ENCODE results near the gene THADA.

DNA sequence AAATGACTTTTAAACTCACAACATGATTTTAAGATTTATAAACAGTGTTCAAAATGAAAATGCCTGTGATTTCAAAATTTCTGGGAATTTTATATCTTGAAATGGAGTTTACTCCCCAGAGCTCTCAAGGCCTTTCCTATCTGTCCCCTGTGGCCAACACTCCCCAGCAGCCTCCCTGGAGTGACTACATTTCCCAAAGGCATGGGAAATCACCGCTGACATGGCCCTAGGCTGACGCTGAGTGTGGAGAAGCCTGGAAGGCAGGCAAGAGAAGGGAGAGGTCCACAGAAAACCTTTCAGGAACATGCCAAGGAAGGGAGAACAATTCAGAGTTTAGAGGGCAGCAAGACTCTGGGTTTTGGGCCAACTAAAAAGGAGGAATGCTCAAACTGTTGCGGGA is 349.2 kb downstream of the THADA start:
- TF ChIP-seq, protein P1, sequence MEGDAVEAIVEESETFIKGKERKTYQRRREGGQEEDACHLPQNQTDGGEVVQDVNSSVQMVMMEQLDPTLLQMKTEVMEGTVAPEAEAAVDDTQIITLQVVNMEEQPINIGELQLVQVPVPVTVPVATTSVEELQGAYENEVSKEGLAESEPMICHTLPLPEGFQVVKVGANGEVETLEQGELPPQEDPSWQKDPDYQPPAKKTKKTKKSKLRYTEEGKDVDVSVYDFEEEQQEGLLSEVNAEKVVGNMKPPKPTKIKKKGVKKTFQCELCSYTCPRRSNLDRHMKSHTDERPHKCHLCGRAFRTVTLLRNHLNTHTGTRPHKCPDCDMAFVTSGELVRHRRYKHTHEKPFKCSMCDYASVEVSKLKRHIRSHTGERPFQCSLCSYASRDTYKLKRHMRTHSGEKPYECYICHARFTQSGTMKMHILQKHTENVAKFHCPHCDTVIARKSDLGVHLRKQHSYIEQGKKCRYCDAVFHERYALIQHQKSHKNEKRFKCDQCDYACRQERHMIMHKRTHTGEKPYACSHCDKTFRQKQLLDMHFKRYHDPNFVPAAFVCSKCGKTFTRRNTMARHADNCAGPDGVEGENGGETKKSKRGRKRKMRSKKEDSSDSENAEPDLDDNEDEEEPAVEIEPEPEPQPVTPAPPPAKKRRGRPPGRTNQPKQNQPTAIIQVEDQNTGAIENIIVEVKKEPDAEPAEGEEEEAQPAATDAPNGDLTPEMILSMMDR (IDR thresholded peaks at IDR 0.05; ENCODE audit: low read depth, low read length, poor library complexity, severe bottlenecking) = no peak
- no peak for TF ChIP-seq EZH2phosphoT487 (IDR thresholded peaks at IDR 0.05; ENCODE audit: borderline replicate concordance, low read length)

All from DOHH2 (cell line).